GM18867 (cell line): ENCODE measurements around the gene WWP2.
"Not testable (repeated sequence)": the region's sequence is repeated elsewhere in the genome, so short reads cannot be mapped to it uniquely, and the experiment has no call there.

Source experiments
- ATAC-seq: cut with Tn5 transposase; IDR thresholded peaks from one replicate; pipeline ENCODE4 v1.9.1; 2021; ENCODE audit warnings: mild to moderate bottlenecking, moderate library complexity; ENCODE audit not compliant: unreplicated experiment

WWP2 gene

DNA sequence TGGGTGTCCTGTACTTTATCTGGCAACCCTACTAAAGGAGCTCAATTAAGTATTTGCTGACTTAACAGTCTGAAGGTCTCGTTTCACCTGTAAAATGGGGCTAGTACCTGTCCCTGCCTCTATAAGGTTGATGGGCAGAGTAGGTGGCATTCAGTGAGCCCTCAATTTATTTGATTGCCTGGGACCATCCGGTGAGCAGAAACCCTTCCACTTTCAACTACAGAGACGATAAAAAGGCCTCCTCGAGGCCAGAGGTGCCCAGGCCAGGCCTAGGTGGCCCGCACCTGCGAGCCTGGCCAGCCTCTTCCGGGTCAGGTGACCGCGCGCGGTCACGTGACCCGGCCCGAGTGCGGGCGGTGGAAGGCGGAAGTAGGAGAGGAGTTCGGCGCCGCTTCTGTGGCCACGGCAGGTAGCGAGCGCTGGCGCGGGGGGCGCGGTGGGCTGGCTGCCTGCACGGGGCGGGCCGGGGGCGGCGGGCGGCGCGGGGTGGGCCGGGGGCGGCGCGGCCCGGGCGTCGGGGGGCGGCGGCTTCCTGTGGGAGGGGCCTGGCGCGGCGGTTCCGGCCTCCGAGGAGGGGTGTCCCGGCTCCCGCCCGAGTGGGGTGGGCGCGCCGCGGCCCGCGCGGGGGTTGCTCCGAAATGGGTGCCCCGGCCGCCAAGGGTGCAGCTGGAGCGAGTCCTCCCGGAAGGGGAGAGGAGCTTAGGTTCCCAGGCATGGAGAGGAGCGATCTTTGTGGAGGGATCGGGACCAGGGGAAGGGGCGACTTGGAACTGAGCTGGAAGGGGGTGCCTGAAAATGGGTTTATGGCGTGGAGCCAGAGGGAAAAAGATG is at the start of gene WWP2:
Gene WWP2, plus strand, starts transcription at position 350 of the 831 bp plus-strand sequence. CDS start 24,679 bp downstream, outside the sequence.
- peak; percentile 83 for ATAC-seq

DNA sequence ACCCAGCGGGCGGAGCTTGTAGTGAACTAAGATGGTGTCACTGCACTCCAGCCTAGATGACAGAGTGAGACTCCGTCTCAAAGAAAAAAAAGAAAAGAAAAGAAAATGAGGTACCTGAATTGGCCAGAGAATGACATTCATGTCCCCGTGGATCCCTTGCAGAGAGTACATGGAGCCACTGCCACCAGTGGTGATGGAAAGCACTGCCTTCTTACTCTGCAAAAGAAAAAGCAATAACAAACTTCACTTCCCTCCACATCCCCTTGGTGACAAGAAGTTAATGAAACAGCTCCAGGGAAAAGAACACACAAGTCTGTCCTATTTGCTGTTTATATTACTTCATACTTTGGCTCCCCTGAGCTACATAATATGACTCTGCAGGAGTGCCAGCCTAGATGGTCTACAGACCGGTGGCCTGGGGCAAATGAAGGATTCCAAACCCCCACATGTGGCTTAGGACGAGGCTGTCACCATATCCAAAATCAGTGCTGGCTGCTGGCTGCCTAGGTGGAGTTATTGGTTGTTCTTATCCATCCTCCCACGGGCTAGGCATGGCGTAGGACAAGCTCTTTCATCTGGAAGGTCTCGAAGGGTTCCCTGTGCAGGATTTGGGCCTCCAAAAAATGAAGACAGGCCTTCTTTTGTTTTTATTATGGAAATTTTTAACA is 49.1 kb upstream of the WWP2 start:
- no peak for ATAC-seq

DNA sequence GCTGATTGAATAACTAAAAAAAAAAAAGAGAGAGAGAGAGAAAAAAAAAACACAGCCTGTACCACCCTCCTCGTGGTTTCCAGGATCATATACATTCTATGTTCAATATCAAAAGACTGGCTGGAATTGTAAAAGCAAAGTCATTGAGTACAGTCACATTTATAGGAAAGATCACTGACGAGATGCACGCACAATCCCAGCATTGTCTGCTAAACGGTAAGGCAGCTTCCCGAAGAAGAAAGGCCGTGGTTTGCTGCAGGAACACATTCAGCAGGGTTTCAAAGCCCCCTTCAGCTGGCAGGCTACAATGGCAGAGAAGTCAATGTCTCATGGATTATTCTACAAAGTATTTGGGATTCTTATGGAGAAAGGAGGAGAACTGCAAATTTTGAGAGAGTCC is 45.1 kb upstream of the WWP2 start:
- no peak for ATAC-seq

DNA sequence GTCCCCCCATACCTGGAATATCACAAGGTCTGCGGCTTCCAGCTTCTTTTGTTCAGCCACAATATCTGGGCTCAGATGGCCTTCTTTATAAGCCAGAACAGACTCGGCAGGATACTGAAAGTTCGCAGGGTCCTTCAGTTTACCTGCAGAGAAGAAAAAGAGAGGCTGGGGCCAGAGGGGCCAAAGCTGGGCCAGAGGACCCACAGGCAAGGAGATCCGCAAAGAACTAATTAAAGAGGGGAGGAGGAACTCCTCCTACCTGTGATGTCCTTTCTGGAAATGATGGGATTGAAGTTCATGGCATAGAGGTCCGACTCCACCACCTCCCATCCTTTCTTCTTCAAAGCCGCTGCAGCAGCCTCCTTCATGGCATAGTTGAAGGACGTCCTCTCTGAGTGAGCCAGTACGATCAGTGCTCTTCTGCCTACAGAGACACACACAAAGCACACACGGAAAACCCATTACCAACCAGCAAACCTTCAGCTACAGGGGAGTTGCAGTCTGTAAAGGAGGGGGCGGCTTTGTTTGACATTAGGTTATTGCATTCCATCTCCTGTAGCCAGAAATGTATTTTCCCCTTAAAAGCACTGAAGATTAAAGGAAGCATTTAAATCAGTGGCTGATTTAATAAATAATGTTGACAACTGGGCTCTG is 43.9 kb upstream of the WWP2 start:
- ATAC-seq = no peak

DNA sequence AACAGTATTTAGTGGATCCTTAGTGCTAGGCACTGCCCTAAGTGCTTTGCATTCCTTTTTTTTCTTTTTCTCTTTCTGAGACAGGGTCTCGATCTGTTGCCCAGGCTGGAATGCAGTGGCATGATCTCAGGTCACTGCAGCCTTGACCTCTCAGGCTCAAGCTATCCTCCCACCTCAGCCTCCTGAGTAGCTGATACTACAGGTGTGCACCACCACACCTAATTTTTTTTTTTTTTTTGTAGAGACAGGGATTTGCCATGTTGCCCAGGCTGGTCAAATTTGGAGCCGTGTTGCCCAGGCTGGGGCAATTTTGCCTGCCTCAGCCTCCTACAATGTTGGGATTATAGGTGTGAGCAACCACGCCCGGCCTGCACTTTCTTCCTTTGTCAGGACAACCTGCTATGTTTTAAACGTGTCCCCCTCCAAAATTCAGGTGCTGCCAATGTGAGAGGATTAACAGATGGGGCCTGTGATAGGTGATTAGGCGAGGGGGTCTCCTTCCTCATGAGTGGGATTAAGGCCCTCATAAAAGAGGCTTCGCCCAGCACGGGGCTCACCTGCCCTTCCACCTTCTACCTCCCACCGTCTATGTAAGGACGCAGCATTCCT is 41.2 kb upstream of the WWP2 start:
- no peak for ATAC-seq

DNA sequence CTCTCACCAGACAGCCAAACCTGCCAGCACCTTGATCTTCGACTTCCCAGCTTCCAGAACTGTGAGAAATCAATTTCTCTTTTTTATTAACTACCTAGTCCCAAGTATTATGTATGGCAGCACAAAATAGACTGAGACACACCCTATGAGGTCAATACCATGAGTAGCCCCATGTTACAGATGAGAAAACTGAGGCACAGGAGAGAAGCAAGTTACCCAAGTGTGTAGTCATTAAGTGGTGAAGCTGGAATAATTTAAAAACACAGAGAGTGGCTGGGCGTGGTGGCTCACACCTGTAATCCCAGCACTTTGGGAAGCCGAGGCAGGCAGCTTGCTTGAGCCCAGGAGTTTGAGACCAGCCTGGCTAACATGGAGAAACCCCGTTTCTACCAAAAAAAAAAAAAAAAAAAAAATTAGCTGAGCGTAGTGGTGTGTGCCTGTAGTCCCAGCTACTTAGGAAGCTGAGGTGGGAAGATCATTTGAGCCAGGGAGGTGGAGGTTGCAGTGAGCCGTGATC is 40.6 kb upstream of the WWP2 start:
- no peak for ATAC-seq

DNA sequence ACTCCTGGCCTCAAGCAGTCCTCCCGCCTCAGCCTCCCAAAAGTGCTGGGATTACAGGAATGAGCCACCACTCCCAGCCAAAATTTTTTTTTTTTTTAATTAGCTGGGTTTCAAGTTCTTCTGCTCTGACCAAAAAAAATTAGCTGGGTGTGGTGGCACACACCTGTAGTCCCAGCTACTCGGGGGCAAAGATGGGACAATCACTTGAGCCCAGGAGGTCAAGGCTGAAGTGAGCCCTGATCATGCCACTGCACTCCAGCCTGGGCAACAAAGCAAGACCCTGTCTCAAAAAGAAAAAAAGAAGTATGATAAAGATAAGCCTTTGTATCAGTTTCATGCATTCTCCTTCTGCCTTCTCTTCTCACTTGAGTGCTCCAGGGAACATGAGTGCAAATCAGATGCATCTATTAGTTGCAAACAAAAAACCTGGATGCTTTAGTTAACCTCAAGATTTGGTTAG is 37.7 kb upstream of the WWP2 start:
- no peak for ATAC-seq

DNA sequence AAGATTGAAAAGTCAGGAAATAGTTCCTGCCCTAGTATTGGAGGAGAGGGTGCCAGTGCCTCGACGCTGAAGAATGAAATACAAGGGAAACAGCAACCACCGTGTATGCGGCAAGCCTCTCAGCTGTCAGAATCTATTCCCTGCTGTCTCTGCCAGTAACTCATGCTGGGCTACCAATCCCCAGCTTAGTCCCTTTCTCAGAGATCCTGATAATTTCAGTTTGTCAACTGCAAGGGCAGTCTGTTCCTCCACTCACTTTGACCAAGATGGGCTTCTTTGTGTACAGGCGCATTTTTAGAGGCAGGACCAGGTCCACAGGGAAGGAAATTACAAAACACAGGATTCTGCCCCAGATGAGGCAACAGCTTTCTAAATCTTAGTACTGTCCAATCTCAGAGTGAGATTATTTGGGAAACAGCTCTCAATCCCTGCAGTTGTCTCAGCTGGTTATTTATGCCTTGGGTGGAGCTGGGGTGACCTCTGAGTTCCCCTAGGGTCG is 37.1 kb upstream of the WWP2 start:
- ATAC-seq = no peak

DNA sequence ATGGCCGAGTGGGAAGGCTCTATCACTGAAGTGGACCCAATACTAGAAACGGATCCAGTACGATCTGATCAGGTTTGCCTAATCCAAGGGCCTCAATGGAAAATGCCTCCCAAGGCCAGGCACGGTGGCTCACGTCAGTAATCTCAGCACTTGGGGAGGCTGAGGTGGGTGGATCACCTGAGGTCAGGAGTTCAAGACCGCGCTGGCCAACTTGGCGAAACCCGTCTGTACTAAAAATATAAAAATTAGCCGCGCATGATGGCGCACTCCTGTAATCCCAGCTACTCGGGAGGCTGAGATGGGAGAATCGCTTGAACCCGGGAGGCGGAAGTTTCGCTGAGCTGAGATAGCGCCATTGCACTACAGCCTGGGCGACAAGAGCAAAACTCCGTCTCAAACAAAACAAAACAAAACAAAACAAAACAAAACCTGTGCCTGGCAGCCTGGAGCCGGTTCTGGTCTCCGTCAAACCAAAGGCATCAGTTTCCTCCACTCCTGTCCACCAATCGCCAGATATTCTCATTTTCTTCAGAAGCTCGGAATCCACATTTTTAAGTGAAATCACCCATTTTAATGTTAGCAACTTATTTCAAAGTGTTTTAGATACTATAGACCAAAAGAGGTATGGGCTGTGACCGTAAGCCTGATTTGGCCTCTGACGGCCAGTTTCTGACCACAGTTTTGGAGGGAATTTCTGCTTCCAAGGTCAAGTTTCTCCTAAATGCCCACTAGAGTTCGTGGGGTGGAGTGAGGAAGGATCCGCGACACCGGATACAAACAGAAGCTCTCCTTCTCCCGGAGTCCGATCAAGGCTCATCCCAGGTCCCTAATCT is 36.4 kb upstream of the WWP2 start:
- ATAC-seq = no peak

DNA sequence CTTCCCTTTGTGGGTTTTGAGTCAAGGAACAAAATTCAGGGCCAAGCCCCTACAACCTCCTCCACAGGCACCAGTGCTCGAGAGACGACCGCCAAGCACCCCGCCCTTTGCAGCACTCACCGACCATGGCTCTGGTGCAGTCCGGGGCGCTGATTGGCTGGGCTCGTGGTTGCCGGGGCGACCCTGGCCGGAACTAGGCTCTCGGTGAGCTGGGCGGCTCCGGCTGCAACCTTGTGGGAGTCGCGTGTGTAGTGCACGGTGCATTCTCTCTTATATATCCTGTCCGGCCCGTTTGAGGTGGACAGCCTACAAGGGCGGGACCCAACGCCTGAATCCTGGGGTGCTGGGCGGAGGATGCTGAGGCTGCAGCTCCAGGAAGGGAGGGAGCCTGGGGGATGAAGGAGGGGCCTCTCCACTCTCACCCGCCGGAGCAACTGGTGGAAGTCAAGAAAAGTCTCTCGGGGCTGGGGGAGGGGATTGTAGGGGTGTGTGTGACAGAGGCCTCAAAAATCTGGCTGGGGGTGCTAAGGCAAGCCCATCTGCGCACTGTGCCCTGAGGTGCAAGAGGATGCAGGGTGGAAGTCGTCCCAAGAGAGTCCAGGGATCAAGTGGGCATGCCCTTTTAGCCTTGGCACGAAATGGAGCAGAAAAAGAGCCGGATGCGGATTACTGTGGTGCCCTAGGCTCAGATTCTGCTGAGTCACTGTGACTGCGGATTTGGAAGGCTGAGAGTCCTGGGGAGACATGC is 35.6 kb upstream of the WWP2 start, which contains the start of gene NQO1:
Gene NQO1, minus strand, starts transcription at position 248 of the 748 bp plus-strand sequence. Its CDS starts 121 bp downstream, at position 127.
- peak; percentile 99 for ATAC-seq

DNA sequence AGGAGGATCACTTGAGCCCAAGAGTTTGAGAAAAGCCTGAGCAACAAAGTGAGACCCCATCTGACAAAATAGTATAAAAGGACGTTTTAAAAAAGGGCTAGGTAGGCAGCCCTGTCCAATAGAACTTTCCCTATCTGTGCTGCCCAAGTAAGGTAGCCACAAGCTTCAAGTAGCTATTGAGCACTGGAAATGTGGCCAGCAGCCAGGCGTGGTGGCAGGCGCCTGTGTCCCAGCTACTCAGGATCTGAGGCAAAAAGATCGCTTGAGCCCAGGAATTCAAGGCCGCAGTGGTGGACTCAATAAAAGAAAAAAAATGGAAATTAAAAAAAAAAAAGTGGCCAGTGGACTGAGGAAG is 34.2 kb upstream of the WWP2 start:
- ATAC-seq = no peak

DNA sequence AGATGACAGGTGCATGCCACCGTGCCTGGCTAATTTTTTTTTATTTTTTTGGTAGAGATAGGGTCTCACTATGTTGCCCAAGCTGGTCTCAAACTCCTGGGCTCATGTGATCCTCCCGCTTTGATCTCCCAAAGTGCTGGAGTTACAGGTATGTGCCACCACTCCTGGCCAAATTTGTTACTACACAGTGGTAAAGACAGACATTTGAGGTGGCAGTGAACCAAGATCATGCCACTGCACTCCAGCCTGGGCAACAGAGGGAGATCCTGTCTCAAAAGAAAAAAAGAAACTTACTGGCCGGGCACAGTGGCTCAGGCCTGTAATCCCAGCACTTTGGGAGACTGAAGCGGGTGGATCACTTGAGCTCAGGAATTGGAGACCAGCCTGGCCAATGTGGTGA is 33.1 kb upstream of the WWP2 start:
- not testable (repeated sequence) for ATAC-seq

DNA sequence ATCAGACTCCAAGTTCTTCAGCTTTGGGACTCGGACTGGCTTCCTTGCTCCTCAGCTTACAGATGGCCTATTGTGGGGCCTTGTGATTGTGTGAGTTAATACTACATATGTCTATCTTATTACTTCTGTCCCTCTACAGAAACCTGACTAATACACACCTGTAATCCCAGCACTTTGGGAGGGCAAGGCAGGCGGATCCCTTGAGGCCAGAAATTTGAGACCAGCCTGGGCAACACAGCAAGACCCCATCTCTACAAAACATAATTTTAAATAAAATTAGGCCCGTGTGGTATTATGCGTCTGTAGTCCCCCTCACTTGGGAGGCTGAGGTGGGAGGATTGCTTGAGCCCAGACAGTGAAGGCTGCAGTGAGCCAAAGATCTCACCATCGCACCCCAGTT is 30.9 kb upstream of the WWP2 start:
- ATAC-seq = not testable (repeated sequence)

DNA sequence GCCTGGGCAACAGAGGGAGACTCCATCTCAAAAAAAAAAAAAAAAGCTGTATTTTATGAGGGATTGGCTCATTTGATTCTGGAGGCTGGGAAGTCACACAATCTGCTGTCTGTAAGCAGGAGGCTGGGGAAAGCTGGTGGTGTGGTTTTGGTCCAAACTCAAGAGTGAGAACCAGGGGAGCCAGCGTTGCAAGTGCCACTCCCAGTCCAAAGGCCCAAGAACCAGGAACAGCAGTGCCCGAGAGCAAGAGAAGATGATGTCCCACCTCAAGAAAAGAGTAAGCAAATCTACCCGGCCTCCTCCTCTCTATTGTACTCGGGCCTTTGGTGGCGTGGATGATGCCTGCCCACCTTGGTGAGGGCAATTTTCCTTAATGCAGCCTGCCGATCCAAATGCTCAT is 30.0 kb upstream of the WWP2 start:
- ATAC-seq = no peak

DNA sequence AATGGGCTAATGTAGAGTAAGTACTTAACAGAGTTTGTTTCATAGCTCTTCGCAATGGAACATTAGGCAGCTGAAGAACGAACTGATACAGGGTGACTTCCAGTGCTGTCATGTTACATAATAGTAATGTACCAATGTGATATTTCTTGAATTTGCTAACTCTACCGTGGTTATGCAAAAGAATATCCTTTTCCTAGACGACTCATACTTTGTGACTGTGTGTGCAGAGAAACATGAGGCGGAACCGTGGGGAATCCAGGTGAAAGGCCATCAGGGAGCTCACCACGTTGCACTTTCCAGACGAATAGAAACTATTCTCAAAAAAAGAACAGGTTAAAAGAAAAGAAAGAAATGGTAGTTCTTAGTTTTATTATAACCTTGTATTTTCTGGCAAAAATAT is 20.6 kb upstream of the WWP2 start:
- no peak for ATAC-seq

DNA sequence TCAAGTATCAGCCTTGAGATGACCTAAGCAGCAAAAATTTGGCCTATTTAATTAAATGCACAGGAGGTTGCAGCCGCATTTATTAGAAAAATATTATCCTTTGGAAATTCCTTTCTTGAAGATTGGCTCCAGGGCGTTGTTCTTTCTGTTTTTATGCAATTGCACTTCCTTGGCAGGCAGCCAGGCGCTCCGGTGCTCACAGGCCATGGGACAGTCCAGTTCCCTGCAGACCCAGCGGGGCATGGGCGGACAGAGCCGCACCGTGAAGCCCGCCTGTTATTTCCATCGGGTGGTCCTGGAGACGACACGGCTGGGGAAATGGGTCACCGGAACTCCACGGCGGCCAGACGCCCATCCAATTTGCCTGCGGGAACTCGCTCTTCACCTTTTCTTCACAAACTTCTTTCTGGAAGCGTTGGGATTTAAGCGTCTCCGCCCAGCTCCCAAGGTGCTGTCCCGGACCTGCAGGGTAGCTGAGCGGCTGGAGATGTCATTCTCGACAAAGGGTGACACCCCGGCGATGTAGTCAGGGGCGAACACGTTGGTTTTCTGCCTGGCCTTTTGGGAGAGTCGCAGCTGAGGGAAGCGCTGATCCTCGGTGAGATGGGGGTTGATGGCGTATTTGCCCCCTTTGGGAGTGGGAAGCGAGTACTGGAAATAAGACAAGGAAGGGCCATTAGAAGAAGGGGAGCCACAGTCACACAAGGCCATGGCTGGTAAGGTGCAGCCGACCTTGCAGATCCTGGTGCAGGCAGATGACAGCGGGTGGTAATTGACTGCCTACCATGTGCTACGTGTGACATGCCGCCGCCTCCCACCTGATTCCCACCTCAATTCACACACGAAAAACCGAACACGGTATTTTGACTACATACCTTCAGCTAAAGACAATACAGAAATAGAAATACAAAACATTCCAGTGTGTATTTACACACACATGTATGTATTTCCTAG is 19.9 kb upstream of the WWP2 start:
- ATAC-seq = no peak

DNA sequence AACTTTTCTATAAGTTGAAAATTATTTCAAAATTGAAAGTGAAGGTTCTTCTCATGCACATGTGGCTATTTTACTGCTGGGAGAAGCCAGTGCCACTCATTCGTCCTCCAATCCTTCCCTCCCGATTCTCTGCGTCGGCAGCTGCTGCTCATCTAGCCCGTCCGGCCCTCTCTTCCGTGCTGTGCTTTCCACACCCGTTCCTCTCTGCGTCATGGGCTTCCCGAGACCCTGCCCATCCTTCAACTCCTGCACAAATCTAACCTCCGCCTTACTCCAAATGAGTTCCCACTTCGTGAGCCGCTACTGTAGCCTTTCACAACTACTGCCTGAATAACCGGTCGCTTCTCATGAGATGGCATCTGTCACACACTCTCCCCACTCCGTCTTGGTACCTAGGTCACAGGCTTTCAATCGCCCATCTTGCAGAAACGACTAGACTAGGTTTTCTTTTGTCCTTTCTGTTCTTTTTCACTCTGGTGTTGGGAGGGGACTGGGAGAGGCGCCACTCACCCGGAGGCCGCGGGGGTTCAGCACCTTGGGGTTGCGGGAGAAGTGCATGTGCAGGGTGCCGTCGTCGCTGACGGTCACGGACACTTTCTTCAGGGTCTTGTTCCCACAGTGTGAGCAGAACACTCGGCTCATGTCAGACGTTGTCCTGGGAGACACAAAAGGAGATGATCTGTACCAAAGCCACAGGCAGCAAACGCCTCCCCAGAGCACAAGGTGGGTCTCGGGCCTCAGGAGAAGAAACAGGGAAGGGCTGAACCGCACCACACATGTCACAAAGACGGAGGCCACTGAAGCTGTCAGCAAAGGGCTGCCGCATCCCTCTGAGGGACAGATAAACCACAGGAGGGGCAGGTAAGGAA is 17.5 kb upstream of the WWP2 start:
- ATAC-seq = no peak
